CD4-positive, alpha-beta T cell treated with Interleukin-4 for 4 hours (primary cell): ENCODE data around the gene IFT22.
"Not testable (repeated sequence)": the region's sequence is repeated elsewhere in the genome, so short reads cannot be mapped to it uniquely, and the experiment has no call there.

Experiments used
- DNase-seq: peaks from one replicate; pipeline ENCODE4 v3.0.0-alpha.2; 2020

The IFT22 gene

GRCh38 chr7:101273206-101273605, 48.4 kb downstream of the IFT22 start:
- DNase-seq: no peak

- no peak for DNase-seq
These were observed 50.6 kb downstream of the IFT22 start for GRCh38 chr7:101271021-101271420.

- no peak for DNase-seq
These were observed 51.9 kb downstream of the IFT22 start for GRCh38 chr7:101269664-101270063.

- DNase-seq: no peak
These were observed 55.7 kb downstream of the IFT22 start for GRCh38 chr7:101265622-101266516.

GRCh38 chr7:101264102-101264706, 57.4 kb downstream of the IFT22 start:
- not testable (repeated sequence) for DNase-seq
